Stimulated activated CD8-positive, alpha-beta memory T cell treated with anti-CD3 and anti-CD28 coated beads, Interleukin-12 subunit alpha, Interleukin-12 subunit beta, amount 100 ng/mL, for 4 hours (primary cell): Measurements from ENCODE around the gene ALOXE3.
"Not testable (repeated sequence)": the region's sequence is repeated elsewhere in the genome, so short reads cannot be mapped to it uniquely, and the experiment has no call there.

Experiments
- DNase-seq: peaks from one replicate; pipeline ENCODE4 v3.0.0-alpha.2; 2020; ENCODE audit warnings: low read depth

Gene ALOXE3

DNA sequence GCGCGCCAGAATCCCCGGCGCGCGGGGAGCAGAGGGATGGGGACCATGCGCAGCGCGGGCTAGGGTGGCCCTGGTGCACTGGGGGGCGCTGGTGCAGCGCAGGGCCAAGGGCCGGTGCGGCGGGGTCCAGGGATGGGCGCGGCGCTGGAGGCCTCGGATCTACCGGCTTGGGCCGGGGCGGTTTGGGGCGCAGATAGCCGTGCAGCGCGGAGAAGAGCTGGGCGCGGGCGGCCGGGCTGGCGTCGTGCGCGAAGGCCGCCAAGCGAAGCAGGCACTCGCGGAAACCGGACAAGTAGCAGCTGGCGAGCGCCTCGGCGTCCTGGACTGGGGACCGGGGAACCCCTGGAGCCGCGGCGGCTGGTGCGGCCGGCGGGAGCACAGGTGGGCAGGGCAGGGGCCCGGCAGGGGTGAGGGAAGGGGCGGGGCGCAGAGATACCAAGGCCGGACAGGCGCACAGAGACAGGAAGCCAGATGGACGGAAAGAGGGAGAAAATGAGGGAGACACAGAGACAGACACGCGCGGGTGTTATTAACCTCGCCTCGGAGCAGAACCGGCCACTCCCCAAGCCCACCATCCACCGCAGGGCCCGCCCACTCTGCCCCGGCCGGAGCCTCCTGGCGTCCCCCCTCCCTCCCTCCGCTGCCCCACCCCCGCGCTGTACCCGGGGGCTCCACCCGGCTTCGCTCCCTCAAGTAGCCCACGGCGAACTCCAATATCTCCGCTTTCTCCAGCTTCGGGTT, 3.5 kb upstream of the ALOXE3 start:
- DNase-seq, result no peak

DNA sequence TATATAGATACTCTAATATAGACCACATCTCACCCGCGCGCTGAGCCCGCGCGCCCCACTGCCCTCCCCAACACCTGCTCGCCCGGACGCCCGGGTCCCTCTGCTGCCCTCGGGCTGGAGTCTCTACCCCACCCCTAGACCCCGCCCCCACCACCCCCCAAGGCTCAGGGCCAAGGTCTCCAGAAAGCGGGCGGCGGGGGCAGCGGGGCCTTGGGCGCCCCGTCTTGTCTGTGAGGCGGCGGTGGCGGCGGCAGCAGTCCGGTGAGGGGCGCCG, 3.0 kb upstream of the ALOXE3 start:
- DNase-seq, result no peak

DNA sequence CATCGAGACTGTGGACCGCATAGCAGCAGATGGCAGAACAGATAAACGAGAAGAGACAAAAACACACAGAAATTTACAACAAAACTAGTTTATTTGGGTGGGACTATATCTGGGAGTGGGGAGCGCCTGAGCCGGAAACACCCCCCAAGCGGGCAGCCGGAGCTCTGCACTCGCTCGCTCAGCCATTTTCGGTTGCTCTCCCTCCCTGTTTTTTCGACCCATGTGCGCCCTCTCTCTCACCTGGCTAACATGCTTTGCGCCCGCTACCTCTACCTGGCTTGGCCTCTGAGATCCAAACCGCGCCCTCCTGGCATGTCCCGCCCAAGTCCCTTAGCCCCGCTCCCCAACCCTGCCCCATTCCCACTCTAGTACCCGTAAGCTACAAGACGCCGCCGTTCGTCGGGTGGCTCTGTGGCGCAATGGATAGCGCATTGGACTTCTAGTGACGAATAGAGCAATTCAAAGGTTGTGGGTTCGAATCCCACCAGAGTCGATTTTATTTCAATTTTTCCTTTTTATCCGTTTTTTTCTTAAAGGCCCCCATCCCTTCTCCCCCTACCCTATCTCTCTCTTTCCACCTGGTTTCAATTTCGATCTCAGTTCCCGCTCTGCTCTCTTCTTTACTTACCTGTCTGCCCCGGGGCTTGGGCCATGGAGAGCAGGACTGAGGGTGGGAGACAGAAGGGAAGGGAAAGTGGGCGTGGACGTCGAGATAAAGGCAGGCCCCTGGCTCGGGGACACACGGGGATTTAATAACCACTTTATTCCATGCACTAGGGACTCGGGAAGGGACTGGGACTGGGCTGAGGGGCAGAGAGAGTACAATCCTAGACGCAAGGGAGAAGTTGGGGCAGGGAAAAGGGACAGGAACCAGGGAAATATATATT, 2.4 kb upstream of the ALOXE3 start:
- peak; percentile 49 for DNase-seq

DNA sequence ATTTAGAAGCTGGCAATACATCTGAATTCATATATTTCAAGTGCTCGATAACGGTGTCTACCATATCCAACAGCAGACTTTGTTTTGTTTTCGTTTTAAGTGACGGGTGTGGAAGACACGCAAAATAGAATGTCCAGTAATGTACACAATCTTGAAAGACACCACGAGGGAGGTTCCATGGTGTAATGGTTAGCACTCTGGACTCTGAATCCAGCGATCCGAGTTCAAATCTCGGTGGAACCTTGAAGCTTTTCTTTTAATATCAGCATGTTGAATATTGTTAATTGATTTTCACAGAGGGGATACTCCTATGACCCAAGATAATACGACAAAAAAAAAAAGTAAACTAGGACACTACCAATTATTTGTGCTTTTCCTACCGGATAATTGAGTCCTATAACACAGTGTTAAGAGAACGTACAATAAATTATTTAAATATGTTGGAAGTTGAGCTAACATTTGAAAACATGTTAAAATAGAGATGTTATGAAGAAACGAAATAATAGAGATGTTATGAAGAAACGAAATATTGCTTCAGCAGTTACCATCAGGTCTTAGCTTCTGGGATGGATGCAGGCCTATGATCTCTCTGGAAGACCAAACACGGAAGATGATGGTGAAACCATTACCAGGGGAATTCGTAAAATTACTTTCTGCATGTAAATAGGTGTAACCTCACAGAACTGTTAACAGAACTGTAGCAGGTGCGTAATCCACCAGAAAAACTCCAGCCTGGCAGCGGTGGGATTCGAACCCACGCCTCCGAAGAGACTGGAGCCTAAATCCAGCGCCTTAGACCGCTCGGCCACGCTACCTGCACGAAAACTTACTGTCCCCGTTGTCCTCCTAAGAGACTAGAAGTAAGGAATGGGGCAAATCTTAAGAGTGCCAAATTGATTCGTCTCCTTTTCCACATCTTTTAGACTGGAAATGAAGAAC, 1.5 kb upstream of the ALOXE3 start:
- peak; percentile 59 for DNase-seq

DNA sequence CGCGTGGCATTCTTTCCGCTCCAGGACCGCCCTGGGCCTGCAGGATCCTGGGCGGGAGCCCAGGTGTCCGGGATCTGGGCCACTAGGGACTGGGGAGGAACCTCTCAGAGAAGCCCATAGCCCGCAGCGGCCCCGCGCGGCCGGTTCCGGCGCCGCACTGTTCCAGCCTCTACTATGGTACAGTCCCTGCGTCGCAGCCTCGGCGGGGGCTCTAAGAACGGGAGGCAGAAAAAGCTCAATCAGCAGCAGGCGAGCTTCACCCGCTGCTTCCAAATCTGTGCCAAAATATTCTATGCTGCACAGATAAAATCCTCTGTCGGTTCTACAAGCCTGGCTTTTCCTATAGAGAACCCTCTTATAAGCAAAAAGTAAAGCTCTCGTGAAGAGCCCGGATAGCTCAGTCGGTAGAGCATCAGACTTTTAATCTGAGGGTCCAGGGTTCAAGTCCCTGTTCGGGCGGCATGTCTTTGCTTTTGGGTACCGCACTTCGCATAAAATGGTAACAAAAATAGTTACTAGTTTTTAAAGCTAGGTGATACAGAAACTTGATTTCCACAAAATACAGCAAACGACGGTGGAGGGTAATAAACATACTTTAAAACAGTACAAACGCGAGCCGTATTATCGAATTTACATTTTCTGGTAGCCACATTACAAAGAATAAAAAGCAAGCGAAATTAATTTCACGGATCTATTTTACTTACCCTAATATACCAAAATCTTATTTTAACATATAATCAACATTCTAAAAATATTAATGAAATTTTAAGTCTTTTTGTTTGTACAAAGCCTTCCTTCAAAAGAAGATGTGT, 661 bp upstream of the ALOXE3 start:
- DNase-seq, result peak; percentile 75

DNA sequence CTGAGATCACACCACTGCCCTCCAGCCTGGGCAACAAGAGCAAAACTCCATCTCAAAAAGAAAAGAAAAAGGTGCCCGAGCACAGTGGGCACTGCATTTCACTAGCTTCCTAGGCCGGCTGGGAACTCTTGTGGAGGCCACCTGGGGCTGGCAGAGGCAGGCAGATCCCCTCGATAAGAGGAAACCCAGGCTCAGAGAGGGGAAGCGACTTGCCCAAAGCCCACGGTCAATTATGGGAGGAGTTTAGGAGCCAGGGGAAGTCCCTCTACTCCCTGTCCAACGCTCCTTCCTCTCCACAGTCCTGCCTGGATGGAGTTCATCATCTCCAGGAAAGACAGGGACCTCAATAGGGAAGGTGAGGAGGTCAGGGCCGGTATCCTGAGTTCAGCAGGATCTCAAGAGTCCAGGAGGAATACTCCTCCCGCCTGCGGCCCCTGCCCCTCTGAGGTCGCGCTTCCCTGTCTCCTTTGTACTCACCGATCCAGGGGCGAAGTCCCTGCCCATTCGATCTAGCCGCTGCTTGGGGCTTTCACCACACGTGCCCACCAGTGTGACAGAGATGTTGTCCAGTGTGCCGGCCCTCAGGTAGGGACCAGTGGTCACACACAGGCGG, 841 bp downstream of the ALOXE3 start:
- DNase-seq, result no peak

DNA sequence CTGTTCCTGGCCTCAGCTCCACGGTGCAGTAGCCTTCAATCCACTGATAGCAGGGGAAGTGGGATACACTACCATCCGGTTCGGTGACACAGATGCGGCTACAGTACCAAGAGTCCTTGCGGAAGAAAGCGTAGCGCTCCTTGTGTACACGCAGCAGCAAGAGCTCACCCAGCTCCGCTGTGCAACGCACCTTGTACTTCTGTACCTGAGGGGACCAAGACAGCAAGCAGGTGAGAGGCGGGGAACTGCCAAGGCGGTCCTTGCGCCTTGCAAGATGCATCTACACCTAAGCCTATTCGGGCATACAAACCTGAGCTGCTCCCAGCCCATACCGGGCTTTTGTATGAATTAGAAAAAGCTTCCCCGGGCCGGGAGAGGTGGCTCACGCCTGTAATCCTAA, 1.5 kb downstream of the ALOXE3 start:
- no peak for DNase-seq

DNA sequence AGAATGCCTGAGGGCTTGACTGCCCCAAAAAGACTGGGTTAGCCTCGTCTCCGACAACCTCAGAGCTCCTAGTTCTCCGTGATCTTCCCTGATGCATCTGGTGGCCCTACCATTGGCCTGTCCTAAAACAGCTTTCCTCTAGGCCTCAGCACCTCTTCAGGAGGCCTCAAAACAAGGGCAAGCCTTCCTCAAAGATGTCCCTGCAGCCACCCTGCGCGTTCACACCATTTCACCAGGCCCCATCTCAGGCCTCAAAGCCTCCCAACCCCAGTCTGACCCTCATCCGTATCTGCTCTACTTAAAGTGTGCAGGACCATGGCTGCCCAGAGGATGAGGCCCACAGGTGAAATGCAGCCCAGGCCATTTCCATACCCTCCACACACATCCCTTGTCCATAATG, 7.4 kb downstream of the ALOXE3 start:
- DNase-seq, result no peak

DNA sequence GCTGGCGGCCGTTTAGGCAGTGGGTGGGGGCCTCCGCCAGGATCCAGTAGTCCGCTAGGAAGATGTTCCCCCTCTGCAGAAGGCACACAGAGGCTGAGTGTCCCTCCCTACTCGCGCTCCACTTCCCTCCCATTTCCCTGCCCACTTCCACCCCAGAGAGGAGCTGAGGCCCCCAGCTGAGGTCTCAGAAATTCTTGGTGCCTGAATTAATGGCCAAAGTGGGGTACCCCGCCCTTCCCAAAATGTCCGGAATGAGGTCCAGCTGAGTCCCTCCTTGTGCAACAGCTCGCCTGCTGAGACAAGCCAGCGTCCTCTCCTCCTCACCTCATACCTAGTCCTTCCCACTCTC, 7.9 kb downstream of the ALOXE3 start:
- no peak for DNase-seq

DNA sequence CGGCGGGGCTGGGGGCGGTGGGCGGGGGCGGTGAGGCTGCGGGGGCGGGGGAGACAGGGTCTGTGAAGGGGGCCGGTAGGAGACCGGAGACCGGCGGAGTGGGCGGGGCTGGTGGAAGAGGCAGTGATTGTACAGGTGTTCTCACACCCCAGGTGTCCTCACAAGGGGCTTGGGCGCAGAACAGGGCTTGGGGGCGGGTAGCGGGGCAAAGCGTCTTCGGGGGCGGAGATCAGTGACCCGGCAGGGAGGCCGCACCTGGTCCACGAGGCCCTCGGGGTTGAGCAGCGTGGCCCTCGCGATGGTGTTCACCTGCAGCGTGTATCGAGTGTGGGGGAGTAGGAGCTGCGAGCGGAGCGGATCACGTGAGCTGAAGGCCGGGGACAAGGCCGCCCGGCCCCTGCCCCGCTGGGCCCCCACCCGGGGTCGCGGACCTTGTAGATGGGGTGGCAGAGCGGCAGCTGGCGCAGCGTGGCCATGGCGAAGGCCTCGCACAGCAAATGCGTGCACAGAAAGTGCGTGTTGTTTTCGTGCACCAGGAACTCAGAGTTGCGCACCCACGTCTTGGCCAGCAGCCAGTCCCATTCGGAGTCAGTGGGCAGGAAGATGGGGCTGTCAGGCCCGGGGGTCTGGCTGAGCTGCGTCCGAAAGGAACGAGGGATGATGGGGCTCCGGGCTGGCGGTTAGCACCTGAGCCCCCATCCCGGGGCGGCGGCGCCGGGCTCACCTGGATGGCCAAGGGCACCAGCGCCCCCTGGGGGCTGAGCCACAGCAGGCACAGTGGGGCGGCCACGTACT, 8.5 kb downstream of the ALOXE3 start:
- peak; percentile 63 for DNase-seq

DNA sequence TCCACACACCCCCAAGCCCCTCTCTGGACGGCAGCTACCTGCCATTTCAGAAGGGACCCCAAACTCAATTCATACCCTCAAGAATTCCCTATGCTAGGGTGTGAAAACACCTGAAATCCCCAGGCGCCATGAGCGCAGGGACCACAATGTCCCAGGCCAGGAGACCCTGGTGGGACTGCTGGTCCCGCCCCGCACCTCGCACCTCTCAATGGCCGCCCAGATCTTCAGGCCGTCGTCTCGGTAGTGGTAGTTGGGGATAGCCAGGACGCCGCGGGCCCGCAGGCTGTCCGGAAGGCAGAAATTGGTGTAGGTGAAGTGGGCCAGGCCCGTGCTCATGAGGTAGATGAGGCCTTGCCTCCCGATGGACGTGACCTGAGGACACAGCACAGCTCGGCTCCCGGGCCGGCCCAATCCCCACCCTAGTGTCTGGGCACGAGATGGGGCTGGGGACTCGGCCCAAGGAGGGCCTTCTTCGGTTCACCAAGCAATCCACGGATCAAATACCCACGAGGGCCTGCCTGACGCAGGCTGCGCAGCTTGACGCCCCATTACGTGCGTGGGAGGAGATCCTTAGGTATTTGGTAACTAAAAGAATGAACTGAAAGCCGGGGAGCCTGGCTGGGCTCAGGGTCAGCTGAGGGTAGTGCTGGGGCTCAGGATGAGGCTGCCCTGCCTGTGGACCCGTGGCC, 9.2 kb downstream of the ALOXE3 start:
- no peak for DNase-seq

DNA sequence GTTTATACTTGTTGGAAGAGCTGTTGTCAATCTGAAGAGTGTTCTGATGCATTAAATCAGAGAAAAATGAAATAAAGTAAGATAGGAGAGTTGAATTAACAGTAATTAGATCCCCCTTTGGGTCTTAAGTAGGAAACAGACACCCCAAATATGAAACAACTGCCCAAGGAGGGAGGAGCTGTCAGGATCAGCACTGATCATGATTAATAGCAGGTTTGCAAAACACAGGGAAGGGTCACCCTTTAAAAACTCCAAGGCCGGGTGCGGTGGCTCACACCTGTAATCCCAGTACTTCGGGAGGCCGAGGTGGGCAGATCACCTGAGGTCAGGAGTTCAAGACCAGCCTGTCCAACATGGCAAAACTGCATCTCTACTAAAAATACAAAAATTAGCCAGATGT, 11.3 kb downstream of the ALOXE3 start:
- DNase-seq, result not testable (repeated sequence)

DNA sequence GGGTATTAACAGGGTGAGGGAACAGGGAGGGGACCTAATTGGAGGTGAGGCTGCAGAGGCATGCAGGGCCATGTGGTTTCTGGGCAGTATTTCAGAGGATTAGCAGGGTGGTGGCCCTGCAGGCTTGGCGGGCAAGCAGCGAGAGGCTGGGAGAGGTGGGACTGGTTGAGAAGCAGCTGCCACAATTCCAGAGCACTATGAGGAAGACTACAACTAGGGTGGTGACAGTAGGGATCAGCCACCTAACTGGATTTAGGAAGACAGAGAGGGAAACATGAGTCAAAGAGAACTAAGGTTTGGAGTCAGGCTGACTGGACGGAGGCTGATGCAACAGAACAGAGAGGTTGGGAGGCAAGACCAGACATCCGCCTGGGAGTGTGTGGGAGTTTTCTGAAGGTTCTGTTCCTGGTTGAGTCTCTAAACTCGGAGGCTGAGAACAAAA, 12.3 kb downstream of the ALOXE3 start:
- DNase-seq, result no peak

DNA sequence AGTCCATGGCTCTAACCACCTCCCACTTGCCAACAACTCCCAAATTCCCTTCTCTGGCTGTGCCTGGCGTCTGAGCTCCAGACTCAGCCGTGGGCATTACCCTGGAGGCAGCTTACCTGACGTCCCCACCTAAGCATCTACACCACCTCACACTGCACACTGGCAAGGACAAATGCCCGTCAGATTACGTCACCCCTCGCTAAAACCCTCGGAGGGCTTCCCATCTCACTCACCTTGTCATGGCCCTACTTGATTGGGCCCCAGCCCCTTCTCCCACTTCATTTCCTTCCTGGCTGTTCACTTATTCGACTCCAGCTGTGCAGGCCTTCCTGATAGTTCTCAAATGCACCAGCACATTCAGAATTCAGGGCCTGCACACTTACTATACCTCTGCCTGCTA, 13.4 kb downstream of the ALOXE3 start:
- no peak for DNase-seq

DNA sequence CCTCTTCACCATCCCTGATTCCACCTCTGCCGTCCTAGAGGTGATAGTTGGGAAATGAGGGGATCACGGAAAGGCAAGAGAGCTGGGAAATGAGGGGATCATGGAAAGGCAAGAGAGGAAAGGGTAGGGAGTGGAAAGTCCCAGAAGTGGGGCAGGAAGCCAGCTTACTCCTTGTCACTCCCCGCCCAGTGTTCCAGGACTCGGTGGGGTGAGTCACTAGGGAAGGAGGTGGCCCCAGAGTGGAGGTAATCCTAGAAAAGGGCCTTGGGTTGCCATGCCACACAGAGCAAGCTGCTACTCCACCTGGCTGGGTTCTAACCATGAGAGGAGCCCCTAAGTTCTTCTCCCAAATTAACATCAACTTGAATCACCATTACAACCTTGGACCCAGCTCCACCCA, 14.8 kb downstream of the ALOXE3 start:
- DNase-seq, result no peak

DNA sequence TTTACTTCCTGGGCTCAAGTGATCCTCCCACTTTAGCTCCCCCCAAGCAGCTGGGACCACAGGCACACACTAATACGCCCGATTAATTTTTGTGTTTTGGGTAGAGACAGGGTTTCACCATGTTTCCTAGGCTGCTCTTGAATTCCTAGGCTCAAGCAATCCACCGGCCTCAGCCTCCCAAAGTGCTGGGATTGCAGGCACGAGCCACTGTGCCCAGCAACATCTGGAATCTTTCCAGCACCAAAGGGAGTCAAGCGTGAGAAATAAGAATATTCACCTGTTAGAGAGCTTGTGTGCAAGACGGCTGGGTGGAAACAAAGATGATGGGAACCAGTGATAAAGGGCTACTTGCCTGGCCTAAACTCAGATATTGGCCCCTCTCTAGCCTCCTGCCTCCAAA, 16.6 kb downstream of the ALOXE3 start:
- DNase-seq, result no peak

DNA sequence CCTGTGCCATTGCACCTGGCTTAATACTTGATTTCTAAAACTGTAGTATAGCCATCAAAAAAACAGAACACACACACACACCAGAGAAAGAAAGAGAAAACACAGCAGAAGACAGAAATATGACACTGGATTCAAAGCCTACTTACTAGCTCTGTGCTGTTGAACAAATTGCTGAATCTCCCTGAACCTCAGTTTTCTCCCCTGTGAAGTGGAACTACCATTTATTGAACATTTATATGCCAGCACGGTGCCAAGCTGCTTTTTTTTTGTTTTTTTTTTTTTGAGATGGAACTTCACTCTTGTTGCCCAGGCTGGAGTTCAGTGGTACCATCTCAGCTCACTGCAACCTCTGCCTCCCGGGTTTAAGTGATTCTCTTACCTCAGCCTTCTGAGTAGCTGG, 17.6 kb downstream of the ALOXE3 start:
- no peak for DNase-seq

DNA sequence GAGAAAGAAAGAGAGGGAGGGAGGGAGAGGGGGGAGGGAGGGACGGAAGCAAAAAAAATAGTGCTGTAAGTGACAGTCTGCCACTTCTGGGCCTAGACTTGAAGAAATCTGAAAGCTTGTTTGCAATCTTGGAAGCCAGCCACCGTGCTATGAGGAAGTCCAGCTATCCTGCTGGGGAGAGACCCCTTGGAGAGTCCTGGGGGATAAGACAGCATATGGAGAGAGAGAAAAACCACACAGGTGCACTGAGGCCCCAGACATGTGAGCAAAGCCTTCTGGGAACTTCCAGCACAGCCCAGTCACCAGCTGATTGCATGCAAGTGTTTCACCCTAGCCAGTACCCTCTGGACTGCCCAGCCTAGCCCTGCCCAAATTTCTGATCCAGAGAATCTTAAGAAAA, 18.2 kb downstream of the ALOXE3 start:
- DNase-seq, result no peak

DNA sequence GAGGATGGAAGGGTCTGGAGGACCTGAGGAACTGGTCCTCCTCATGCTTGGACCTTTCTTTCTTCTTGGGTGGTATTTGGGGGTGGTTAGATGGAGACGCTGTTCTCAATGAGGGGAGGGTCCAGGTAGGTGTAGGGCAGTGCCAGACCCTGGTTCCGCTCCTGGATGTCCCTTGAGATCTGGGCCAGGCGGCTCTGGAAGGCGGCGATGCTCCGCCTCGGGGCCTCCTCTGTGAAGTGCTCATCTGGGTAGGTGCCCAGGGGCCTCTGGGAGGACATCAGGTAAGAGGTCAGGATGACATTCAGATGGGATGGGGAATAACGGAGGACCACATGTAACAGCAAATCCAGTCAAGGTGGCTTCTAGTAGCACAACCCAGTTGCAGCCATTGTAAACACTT, 21.8 kb downstream of the ALOXE3 start:
- DNase-seq, result no peak

DNA sequence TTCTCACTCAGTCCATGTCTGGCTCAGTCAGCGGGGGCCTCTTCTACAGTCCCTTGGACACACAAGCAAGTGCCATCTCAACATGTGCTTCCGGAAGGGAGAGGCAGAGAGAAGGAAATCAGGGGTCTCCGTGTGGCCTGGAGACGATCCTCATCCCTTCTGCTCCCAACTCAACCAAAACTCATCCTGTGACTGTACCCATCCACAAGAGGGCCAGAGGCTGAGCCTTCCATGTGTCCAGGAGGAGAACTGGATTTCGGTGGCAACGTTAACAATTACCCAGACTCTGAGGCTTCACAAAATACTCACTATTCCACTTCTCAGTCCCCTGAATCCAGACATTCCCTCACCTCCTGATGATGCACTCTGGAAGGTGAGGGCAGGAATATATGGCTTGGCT, 23.0 kb downstream of the ALOXE3 start:
- no peak for DNase-seq
